ENCODE measurements around the gene PPP1CA. TPM values are rescaled to one million over a fixed set of nuclear protein-coding genes. Genes with fewer than 3 reads are reported as not detected.
"Not testable (repeated sequence)": the region's sequence is repeated elsewhere in the genome, so short reads cannot be mapped to it uniquely, and the experiment has no call there.

PPP1CA gene
- total and polyA plus RNA-seq, 2 donors = 141 to 207 TPM

GRCh38 chr11:67429722-67430121 is 28.1 kb upstream of the PPP1CA start:
- H3K27me3 ChIP-seq (ENCODE audit: control insufficient read depth in 2 of 2, insufficient read depth in 1 of 2, low read length in 1 of 2) = no peaks in the 10 kb centered on the region
- H3K4me1 ChIP-seq (ENCODE audit: control insufficient read depth in 2 of 2, insufficient read depth in 2 of 2, low read length in 2 of 2) = peaks cover 20 to 59% of the 10 kb centered on the region in 2 donors
- WGBS = 96% methylated on average over 11 of the region's 11 CpGs
- H3K4me3 ChIP-seq (ENCODE audit: low read length in 2 of 2) = no peak overlapping the region
- peaks cover 0 to 7% of the 10 kb centered on the region in 2 donors for H3K9me3 ChIP-seq (ENCODE audit: control insufficient read depth in 2 of 2, insufficient read depth in 1 of 2, low read length in 1 of 2)
- no peak for DNase-seq (ENCODE audit: low read depth in 6 of 9, low spot score in 9 of 9)
- H3K27ac ChIP-seq (ENCODE audit: low read depth in 1 of 2, low read length in 1 of 2) = peak overlapping the region in 1 of 2 donors; percentile 0
- peaks cover 45 to 47% of the 10 kb centered on the region in 2 donors for H3K36me3 ChIP-seq (ENCODE audit: control insufficient read depth in 2 of 2, insufficient read depth in 2 of 2, low read length in 1 of 2)

- Histone ChIP-seq H3K27me3 (ENCODE audit: control insufficient read depth in 2 of 2, insufficient read depth in 1 of 2, low read length in 1 of 2) (no peaks in the 10 kb centered on the region), H3K4me1 (ENCODE audit: control insufficient read depth in 2 of 2, insufficient read depth in 2 of 2, low read length in 2 of 2) (peaks cover 14 to 59% of the 10 kb centered on the region in 2 donors), H3K36me3 (ENCODE audit: control insufficient read depth in 2 of 2, insufficient read depth in 2 of 2, low read length in 1 of 2) (peaks cover 39 to 41% of the 10 kb centered on the region in 2 donors), H3K27ac (ENCODE audit: low read depth in 1 of 2, low read length in 1 of 2) (peak overlapping the region; percentile 8 to 86), H3K9me3 (ENCODE audit: control insufficient read depth in 2 of 2, insufficient read depth in 1 of 2, low read length in 1 of 2) (peaks cover 0 to 7% of the 10 kb centered on the region in 2 donors), H3K4me3 (ENCODE audit: low read length in 2 of 2) (peak overlapping the region; percentile 91 to 100)
- DNase-seq (ENCODE audit: low read depth in 6 of 9, low spot score in 9 of 9) = peak in 1 of 9 donors; percentile 31
- WGBS = 65% methylated on average over 12 of the region's 12 CpGs
Measured at GRCh38 chr11:67429038-67429668, 27.5 kb upstream of the PPP1CA start.

GRCh38 chr11:67428052-67429001 is 26.7 kb upstream of the PPP1CA start, which contains the start of gene RPS6KB2:
Gene RPS6KB2, plus strand, starts transcription at chr11:67428494. Its CDS starts 52 bp downstream, at chr11:67428546.
- peak; percentile 95 to 99 (median 97) for DNase-seq (ENCODE audit: low read depth in 6 of 9, low spot score in 9 of 9)
- Histone ChIP-seq H3K4me3 (ENCODE audit: low read length in 2 of 2) (peak within 1 kb of the TSS; percentile 91 to 100), H3K9me3 (ENCODE audit: control insufficient read depth in 2 of 2, insufficient read depth in 1 of 2, low read length in 1 of 2) (peaks cover 0 to 7% of the 10 kb centered on the region in 2 donors), H3K27me3 (ENCODE audit: control insufficient read depth in 2 of 2, insufficient read depth in 1 of 2, low read length in 1 of 2) (no peaks in the 10 kb centered on the region), H3K27ac (ENCODE audit: low read depth in 1 of 2, low read length in 1 of 2) (peak within 1 kb of the TSS; percentile 86 to 90), H3K4me1 (ENCODE audit: control insufficient read depth in 2 of 2, insufficient read depth in 2 of 2, low read length in 2 of 2) (peaks cover 12 to 57% of the 10 kb centered on the region in 2 donors), H3K36me3 (ENCODE audit: control insufficient read depth in 2 of 2, insufficient read depth in 2 of 2, low read length in 1 of 2) (peaks cover 32 to 33% of the 10 kb centered on the region in 2 donors)
- WGBS = under 1% methylated on average over 68 of the region's 68 CpGs

- Histone ChIP-seq H3K4me1 (ENCODE audit: control insufficient read depth in 2 of 2, insufficient read depth in 2 of 2, low read length in 2 of 2) (peaks cover 20 to 63% of the 10 kb centered on the region in 2 donors), H3K36me3 (ENCODE audit: control insufficient read depth in 2 of 2, insufficient read depth in 2 of 2, low read length in 1 of 2) (peaks cover 23 to 25% of the 10 kb centered on the region in 2 donors), H3K27ac (ENCODE audit: low read depth in 1 of 2, low read length in 1 of 2) (peak overlapping the region; percentile 81 to 89), H3K4me3 (ENCODE audit: low read length in 2 of 2) (peak overlapping the region; percentile 91 to 100)
- H3K27me3 ChIP-seq (ENCODE audit: control insufficient read depth in 2 of 2, insufficient read depth in 1 of 2, low read length in 1 of 2); DNase-seq (ENCODE audit: low read depth in 6 of 9, low spot score in 9 of 9); H3K9me3 ChIP-seq (ENCODE audit: control insufficient read depth in 2 of 2, insufficient read depth in 1 of 2, low read length in 1 of 2): not testable (repeated sequence)
- WGBS = 84% methylated on average over 19 of the region's 19 CpGs
Measured at GRCh38 chr11:67427364-67427859, 25.8 kb upstream of the PPP1CA start.

- Histone ChIP-seq H3K4me3 (ENCODE audit: low read length in 2 of 2) (no peak overlapping the region), H3K27me3 (ENCODE audit: control insufficient read depth in 2 of 2, insufficient read depth in 1 of 2, low read length in 1 of 2) (no peaks in the 10 kb centered on the region), H3K36me3 (ENCODE audit: control insufficient read depth in 2 of 2, insufficient read depth in 2 of 2, low read length in 1 of 2) (no peaks in the 10 kb centered on the region), H3K9me3 (ENCODE audit: control insufficient read depth in 2 of 2, insufficient read depth in 1 of 2, low read length in 1 of 2) (peaks cover 0 to 7% of the 10 kb centered on the region in 2 donors), H3K27ac (ENCODE audit: low read depth in 1 of 2, low read length in 1 of 2) (no peak overlapping the region), H3K4me1 (ENCODE audit: control insufficient read depth in 2 of 2, insufficient read depth in 2 of 2, low read length in 2 of 2) (peaks cover 32 to 60% of the 10 kb centered on the region in 2 donors)
- DNase-seq (ENCODE audit: low read depth in 6 of 9, low spot score in 9 of 9) = no peak
- 94% methylated on average over 34 of the region's 34 CpGs for WGBS
Measured at GRCh38 chr11:67423891-67424613, 22.4 kb upstream of the PPP1CA start.

- Histone ChIP-seq H3K27ac (ENCODE audit: low read depth in 1 of 2, low read length in 1 of 2) (peak overlapping the region in 1 of 2 donors; percentile 55), H3K9me3 (ENCODE audit: control insufficient read depth in 2 of 2, insufficient read depth in 1 of 2, low read length in 1 of 2) (peaks cover 0 to 7% of the 10 kb centered on the region in 2 donors), H3K27me3 (ENCODE audit: control insufficient read depth in 2 of 2, insufficient read depth in 1 of 2, low read length in 1 of 2) (no peaks in the 10 kb centered on the region), H3K4me1 (ENCODE audit: control insufficient read depth in 2 of 2, insufficient read depth in 2 of 2, low read length in 2 of 2) (peaks cover 37 to 62% of the 10 kb centered on the region in 2 donors), H3K4me3 (ENCODE audit: low read length in 2 of 2) (no peak overlapping the region), H3K36me3 (ENCODE audit: control insufficient read depth in 2 of 2, insufficient read depth in 2 of 2, low read length in 1 of 2) (no peaks in the 10 kb centered on the region)
- WGBS = 98% methylated on average over 13 of the region's 13 CpGs
- DNase-seq (ENCODE audit: low read depth in 6 of 9, low spot score in 9 of 9) = no peak
Measured at GRCh38 chr11:67423466-67423865, 21.8 kb upstream of the PPP1CA start.

GRCh38 chr11:67422891-67423290 is 21.2 kb upstream of the PPP1CA start:
- H3K36me3 ChIP-seq (ENCODE audit: control insufficient read depth in 2 of 2, insufficient read depth in 2 of 2, low read length in 1 of 2) = no peaks in the 10 kb centered on the region
- no peak overlapping the region for H3K4me3 ChIP-seq (ENCODE audit: low read length in 2 of 2)
- peaks cover 41 to 67% of the 10 kb centered on the region in 2 donors for H3K4me1 ChIP-seq (ENCODE audit: control insufficient read depth in 2 of 2, insufficient read depth in 2 of 2, low read length in 2 of 2)
- peak overlapping the region in 1 of 2 donors; percentile 55 for H3K27ac ChIP-seq (ENCODE audit: low read depth in 1 of 2, low read length in 1 of 2)
- H3K9me3 ChIP-seq (ENCODE audit: control insufficient read depth in 2 of 2, insufficient read depth in 1 of 2, low read length in 1 of 2) = peaks cover 0 to 7% of the 10 kb centered on the region in 2 donors
- peak in 1 of 9 donors; percentile 55 for DNase-seq (ENCODE audit: low read depth in 6 of 9, low spot score in 9 of 9)
- 78% methylated on average over 6 of the region's 6 CpGs for WGBS
- no peaks in the 10 kb centered on the region for H3K27me3 ChIP-seq (ENCODE audit: control insufficient read depth in 2 of 2, insufficient read depth in 1 of 2, low read length in 1 of 2)

GRCh38 chr11:67421430-67422031 is 19.9 kb upstream of the PPP1CA start:
- DNase-seq (ENCODE audit: low read depth in 6 of 9, low spot score in 9 of 9) = no peak
- 83% methylated on average over 22 of the region's 22 CpGs for WGBS
- no peaks in the 10 kb centered on the region for H3K27me3 ChIP-seq (ENCODE audit: control insufficient read depth in 2 of 2, insufficient read depth in 1 of 2, low read length in 1 of 2)
- peaks cover 50 to 74% of the 10 kb centered on the region in 2 donors for H3K4me1 ChIP-seq (ENCODE audit: control insufficient read depth in 2 of 2, insufficient read depth in 2 of 2, low read length in 2 of 2)
- H3K9me3 ChIP-seq (ENCODE audit: control insufficient read depth in 2 of 2, insufficient read depth in 1 of 2, low read length in 1 of 2) = no peaks in the 10 kb centered on the region
- peak overlapping the region; percentile 75 to 81 for H3K27ac ChIP-seq (ENCODE audit: low read depth in 1 of 2, low read length in 1 of 2)
- no peaks in the 10 kb centered on the region for H3K36me3 ChIP-seq (ENCODE audit: control insufficient read depth in 2 of 2, insufficient read depth in 2 of 2, low read length in 1 of 2)
- peak overlapping the region in 1 of 2 donors; percentile 72 for H3K4me3 ChIP-seq (ENCODE audit: low read length in 2 of 2)

All from thymus (tissue), 11 donors.